GF-D8 (cell line): ENCODE results near the gene PAIP2.
"Not testable (repeated sequence)": the region's sequence is repeated elsewhere in the genome, so short reads cannot be mapped to it uniquely, and the experiment has no call there.

Experiments used
- DNase-seq: peaks from one replicate; lab custom pipeline; 2025; lab: John Stamatoyannopoulos, UW

The PAIP2 gene

GRCh38 chr5:139392678-139393496, 51.2 kb downstream of the PAIP2 start:
- DNase-seq, result peak; percentile 40

GRCh38 chr5:139393497-139394122, 52.0 kb downstream of the PAIP2 start:
- no peak for DNase-seq

- DNase-seq, result no peak
These were observed 52.5 kb downstream of the PAIP2 start for GRCh38 chr5:139394123-139394653.

- DNase-seq, result no peak
These were observed 53.3 kb downstream of the PAIP2 start, which contains the start of gene PROB1 for GRCh38 chr5:139394654-139395566. TSS of gene PROB1 (minus strand) at chr5:139395104. CDS start at chr5:139395081, 23 bp downstream.

GRCh38 chr5:139395844-139396640, 54.4 kb downstream of the PAIP2 start:
- DNase-seq, result no peak

- no peak for DNase-seq
These were observed 55.0 kb downstream of the PAIP2 start for GRCh38 chr5:139396691-139397090.

- DNase-seq, result no peak
These were observed 56.3 kb downstream of the PAIP2 start for GRCh38 chr5:139397921-139398320.

GRCh38 chr5:139399501-139400121, 58.0 kb downstream of the PAIP2 start:
- no peak for DNase-seq

- DNase-seq, result no peak
These were observed 59.9 kb downstream of the PAIP2 start for GRCh38 chr5:139401546-139401945.

- DNase-seq, result no peak
These were observed 61.0 kb downstream of the PAIP2 start for GRCh38 chr5:139402561-139403158.

GRCh38 chr5:139403418-139403786, 61.7 kb downstream of the PAIP2 start:
- no peak for DNase-seq

GRCh38 chr5:139403787-139404483, 62.3 kb downstream of the PAIP2 start, which contains the start of gene SPATA24:
TSS of gene SPATA24 (minus strand) at chr5:139404089. CDS start at chr5:139404060, 29 bp downstream.
- peak; percentile 94 for DNase-seq

GRCh38 chr5:139404484-139404840, 62.8 kb downstream of the PAIP2 start:
- DNase-seq, result no peak

GRCh38 chr5:139406963-139407362, 65.3 kb downstream of the PAIP2 start:
- no peak for DNase-seq

- DNase-seq, result peak; percentile 55
These were observed 65.9 kb downstream of the PAIP2 start for GRCh38 chr5:139407517-139407916.

GRCh38 chr5:139408191-139408590, 66.5 kb downstream of the PAIP2 start:
- DNase-seq, result no peak

- not testable (repeated sequence) for DNase-seq
These were observed 67.5 kb downstream of the PAIP2 start for GRCh38 chr5:139409116-139409515.

GRCh38 chr5:139410121-139410992, 68.7 kb downstream of the PAIP2 start:
- DNase-seq, result no peak
